PFSK-1 (cell line): Measurements from ENCODE around the gene C11orf71.

ENCODE experiments used
- FOXP2 ChIP-seq: optimal IDR thresholded peaks from 2 replicates; pipeline ENCODE3; 2011; ENCODE audit warnings: borderline replicate concordance, control low read depth, inconsistent platforms; ENCODE audit not compliant: insufficient read depth; ENCODE audit errors: extremely low read length, extremely low read depth
- POLR2AphosphoS5 ChIP-seq: IDR thresholded peaks from 2 replicates; pipeline ENCODE4 v1.6.1; 2012; ENCODE audit warnings: low read depth, mild to moderate bottlenecking, control low read depth, low read length, moderate library complexity
- SIN3A ChIP-seq: IDR thresholded peaks from 2 replicates; pipeline ENCODE4 v1.6.1; 2012; ENCODE audit warnings: mild to moderate bottlenecking, low read length, moderate library complexity, borderline replicate concordance; ENCODE audit not compliant: insufficient read depth
- TAF1 ChIP-seq: IDR thresholded peaks from 2 replicates; pipeline ENCODE4 v1.6.1; 2012; ENCODE audit warnings: low read length, control low read depth, borderline replicate concordance; ENCODE audit not compliant: insufficient read depth
- TF ChIP-seq, protein P1 (sequence below), 2 experiments: IDR thresholded peaks; 2 replicates each; pipeline versions ENCODE4 v1.6.1 to v1.8.0; 2011 to 2012; ENCODE audit warnings: low read depth in 2 of 2, low read length in 2 of 2, control low read depth in 1 of 2, inconsistent platforms in 1 of 2, mild to moderate bottlenecking in 1 of 2, moderate library complexity in 1 of 2; ENCODE audit not compliant: insufficient read depth in 1 of 2

DNA sequence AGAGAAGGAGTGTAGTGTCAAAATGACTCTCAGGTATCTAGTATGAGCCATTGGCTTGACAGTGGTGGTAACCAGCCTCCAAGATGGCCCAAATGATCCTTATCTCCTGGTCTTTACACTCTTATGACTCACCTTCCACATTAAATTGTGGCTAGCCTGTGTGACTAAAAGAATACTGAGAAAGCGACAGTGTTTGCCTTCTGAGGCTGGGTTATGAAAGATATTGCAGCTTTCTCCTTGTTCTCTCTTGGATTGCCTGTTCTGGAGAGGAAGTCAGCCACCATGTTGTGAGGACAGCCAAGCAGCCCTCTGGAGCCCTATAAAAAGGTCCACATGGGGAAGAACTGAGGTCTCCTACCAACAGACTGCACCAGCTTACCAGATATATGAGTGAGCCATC is 15.8 kb downstream of the C11orf71 start:
- TF ChIP-seq TAF1: no peak
- TF ChIP-seq, protein P1, sequence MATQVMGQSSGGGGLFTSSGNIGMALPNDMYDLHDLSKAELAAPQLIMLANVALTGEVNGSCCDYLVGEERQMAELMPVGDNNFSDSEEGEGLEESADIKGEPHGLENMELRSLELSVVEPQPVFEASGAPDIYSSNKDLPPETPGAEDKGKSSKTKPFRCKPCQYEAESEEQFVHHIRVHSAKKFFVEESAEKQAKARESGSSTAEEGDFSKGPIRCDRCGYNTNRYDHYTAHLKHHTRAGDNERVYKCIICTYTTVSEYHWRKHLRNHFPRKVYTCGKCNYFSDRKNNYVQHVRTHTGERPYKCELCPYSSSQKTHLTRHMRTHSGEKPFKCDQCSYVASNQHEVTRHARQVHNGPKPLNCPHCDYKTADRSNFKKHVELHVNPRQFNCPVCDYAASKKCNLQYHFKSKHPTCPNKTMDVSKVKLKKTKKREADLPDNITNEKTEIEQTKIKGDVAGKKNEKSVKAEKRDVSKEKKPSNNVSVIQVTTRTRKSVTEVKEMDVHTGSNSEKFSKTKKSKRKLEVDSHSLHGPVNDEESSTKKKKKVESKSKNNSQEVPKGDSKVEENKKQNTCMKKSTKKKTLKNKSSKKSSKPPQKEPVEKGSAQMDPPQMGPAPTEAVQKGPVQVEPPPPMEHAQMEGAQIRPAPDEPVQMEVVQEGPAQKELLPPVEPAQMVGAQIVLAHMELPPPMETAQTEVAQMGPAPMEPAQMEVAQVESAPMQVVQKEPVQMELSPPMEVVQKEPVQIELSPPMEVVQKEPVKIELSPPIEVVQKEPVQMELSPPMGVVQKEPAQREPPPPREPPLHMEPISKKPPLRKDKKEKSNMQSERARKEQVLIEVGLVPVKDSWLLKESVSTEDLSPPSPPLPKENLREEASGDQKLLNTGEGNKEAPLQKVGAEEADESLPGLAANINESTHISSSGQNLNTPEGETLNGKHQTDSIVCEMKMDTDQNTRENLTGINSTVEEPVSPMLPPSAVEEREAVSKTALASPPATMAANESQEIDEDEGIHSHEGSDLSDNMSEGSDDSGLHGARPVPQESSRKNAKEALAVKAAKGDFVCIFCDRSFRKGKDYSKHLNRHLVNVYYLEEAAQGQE (IDR thresholded peaks at IDR 0.05; ENCODE audit: insufficient read depth in 1 of 2, low read depth in 2 of 2, low read length in 2 of 2): no peak
- no peak for TF ChIP-seq SIN3A
- TF ChIP-seq POLR2AphosphoS5: no peak
- TF ChIP-seq FOXP2: no peak
